A549 (cell line): ENCODE results near the gene SOX18. TPM values are rescaled to one million over a fixed set of nuclear protein-coding genes. Genes with fewer than 3 reads are reported as not detected.
A peak's percentile ranks its signal among the peaks of the same experiment; 100 is the strongest.

Source experiments
- ATAC-seq, 2 experiments: fragments of 200-7000 bp in 1 of 2; fragments of >200 bp in 1 of 2; cut with Nextera tagmentation in 1 of 2; cut with Tn5 transposase in 1 of 2; 3 replicates each; pipeline versions ENCODE4 v1.8.0 to v1.9.1; 2018 to 2020; ENCODE audit warnings: mild to moderate bottlenecking in 1 of 2, moderate library complexity in 1 of 2
- CTCF ChIA-PET: fragments of 300-600 bp; sonication (Branson Sonifier 250); formaldehyde crosslinking; extraction: SDS; loops from one replicate; lab custom pipeline; 2021; ENCODE audit warnings: antibody characterized with exemption, inconsistent platforms; lab: Yijun Ruan, JAX
- POLR2A ChIA-PET: fragments of 350-600 bp; formaldehyde crosslinking; extraction: SDS; loops from one replicate; lab custom pipeline; 2021; ENCODE audit warnings: antibody characterized with exemption, inconsistent platforms; lab: Yijun Ruan, JAX
- DNase-seq, 2 experiments: peaks; one replicate each; pipeline versions ENCODE4 v3.0.0 to v3.0.0-alpha.2; 2011 to 2016; ENCODE audit warnings: low read depth in 1 of 2, low spot score in 1 of 2
- FAIRE-seq: peaks from 2 replicates; lab custom pipeline; 2011; peaks lifted over from hg19 to GRCh38; lab: Jason Lieb, UNC
- H3K27ac ChIP-seq, 2 experiments: fragments of >200 bp; sonication (Bioruptor Twin); formaldehyde crosslinking; 3 replicates each; pipeline ENCODE4 v1.5.1; 2016 to 2017
- H3K4me1 ChIP-seq: fragments of >200 bp; sonication (Bioruptor Twin); formaldehyde crosslinking; 3 replicates; pipeline ENCODE4 v1.6.1; 2016
- H3K4me2 ChIP-seq: fragments of >200 bp; sonication (Bioruptor Twin); formaldehyde crosslinking; 3 replicates; pipeline ENCODE4 v1.6.1; 2016
- H3K4me3 ChIP-seq: fragments of >200 bp; sonication (Bioruptor Twin); formaldehyde crosslinking; 3 replicates; pipeline ENCODE4 v1.5.1; 2016
- H3K9me3 ChIP-seq: fragments of >200 bp; sonication (Bioruptor Twin); formaldehyde crosslinking; 3 replicates; pipeline ENCODE4 v1.6.1; 2016
- BHLHE40 ChIP-seq: IDR thresholded peaks from 2 replicates; pipeline ENCODE4 v1.6.1; 2012; ENCODE audit warnings: low read depth, low read length, inconsistent platforms
- CBX8 ChIP-seq: fragments of 200-600 bp; sonication (generic); IDR thresholded peaks from 2 replicates; pipeline ENCODE4 v1.6.1; 2016
- CHD4 ChIP-seq: fragments of 200-600 bp; sonication (generic); IDR thresholded peaks from 2 replicates; pipeline ENCODE4 v1.6.1; 2016; ENCODE audit warnings: antibody characterized with exemption, mild to moderate bottlenecking, borderline replicate concordance
- FOSB ChIP-seq: fragments of 250-450 bp; sonication (Bioruptor Pico); IDR thresholded peaks from 2 replicates; pipeline ENCODE4 v1.5.0; 2020; ENCODE audit warnings: mild to moderate bottlenecking, moderate library complexity
- FOSL2 ChIP-seq, 2 experiments: fragments of 450-650 bp in 1 of 2; fragments of >200 bp in 1 of 2; sonication (Bioruptor Twin) in 1 of 2; formaldehyde crosslinking; IDR thresholded peaks; 2 replicates each; pipeline versions ENCODE4 v1.5.0 to v1.6.1; 2016 to 2020; ENCODE audit warnings: mild to moderate bottlenecking in 1 of 2, moderate library complexity in 1 of 2
- FOXS1 ChIP-seq: fragments of 250-450 bp; sonication (Bioruptor Pico); IDR thresholded peaks from 2 replicates; pipeline ENCODE4 v1.5.0; 2020; ENCODE audit warnings: mild to moderate bottlenecking, moderate library complexity
- HEYL ChIP-seq: fragments of 250-450 bp; sonication (Bioruptor Pico); IDR thresholded peaks from 2 replicates; pipeline ENCODE4 v1.8.0; 2021; ENCODE audit warnings: mild to moderate bottlenecking, moderate library complexity
- HOXA7 ChIP-seq: fragments of 250-450 bp; sonication (Bioruptor Pico); IDR thresholded peaks from 2 replicates; pipeline ENCODE4 v1.5.0; 2020; ENCODE audit warnings: mild to moderate bottlenecking, moderate library complexity
- HOXB13 ChIP-seq: fragments of 250-450 bp; sonication (Bioruptor Pico); IDR thresholded peaks from 2 replicates; pipeline ENCODE4 v1.5.0; 2020; ENCODE audit warnings: low read depth, mild to moderate bottlenecking, moderate library complexity
- HOXB5 ChIP-seq: fragments of 250-450 bp; sonication (Bioruptor Pico); IDR thresholded peaks from 2 replicates; pipeline ENCODE4 v1.5.0; 2020; ENCODE audit warnings: mild to moderate bottlenecking, moderate library complexity
- JUNB ChIP-seq: fragments of >200 bp; sonication (Bioruptor Twin); formaldehyde crosslinking; IDR thresholded peaks from 2 replicates; pipeline ENCODE4 v1.6.1; 2016
- KDM5A ChIP-seq: fragments of 200-600 bp; sonication (generic); IDR thresholded peaks from 2 replicates; pipeline ENCODE4 v1.6.1; 2016; ENCODE audit warnings: antibody characterized with exemption, mild to moderate bottlenecking
- MAZ ChIP-seq: fragments of 150-350 bp; IDR thresholded peaks from 2 replicates; pipeline ENCODE4 v1.6.1; 2014; ENCODE audit warnings: antibody characterized with exemption, low read depth, low read length, borderline replicate concordance
- NFE2L2 ChIP-seq: fragments of 150-350 bp; conservative IDR thresholded peaks from 2 replicates; pipeline ENCODE4 v1.6.1; 2014; ENCODE audit warnings: low read length
- PHF8 ChIP-seq: fragments of 200-600 bp; sonication (generic); IDR thresholded peaks from 2 replicates; pipeline ENCODE4 v1.6.1; 2016; ENCODE audit warnings: low read depth, mild to moderate bottlenecking, antibody characterized with exemption, moderate library complexity, borderline replicate concordance
- POLR2A ChIP-seq: IDR thresholded peaks from 2 replicates; pipeline ENCODE4 v1.6.1; 2012; ENCODE audit warnings: mild to moderate bottlenecking, low read length
- POLR2AphosphoS2 ChIP-seq: conservative IDR thresholded peaks from 2 replicates; pipeline ENCODE4 v1.6.1; 2012; ENCODE audit warnings: low read length, improper control_type of control experiment, inconsistent platforms
- RARB ChIP-seq: fragments of 250-450 bp; sonication (Bioruptor Pico); IDR thresholded peaks from 2 replicates; pipeline ENCODE4 v1.8.0; 2021; ENCODE audit warnings: mild to moderate bottlenecking, moderate library complexity
- SMC3 ChIP-seq: fragments of >200 bp; sonication (Bioruptor Twin); formaldehyde crosslinking; IDR thresholded peaks from 3 replicates; pipeline ENCODE4 v1.6.1; 2018; ENCODE audit warnings: inconsistent platforms
- TFCP2L1 ChIP-seq: fragments of 250-450 bp; sonication (Bioruptor Pico); IDR thresholded peaks from 2 replicates; pipeline ENCODE4 v1.5.0; 2021; ENCODE audit warnings: mild to moderate bottlenecking
- TP53 ChIP-seq: fragments of 250-450 bp; sonication (Bioruptor Pico); IDR thresholded peaks from 2 replicates; pipeline ENCODE4 v1.5.0; 2021; ENCODE audit warnings: mild to moderate bottlenecking, moderate library complexity
- ZNF302 ChIP-seq: fragments of 250-450 bp; sonication (Bioruptor Pico); IDR thresholded peaks from 2 replicates; pipeline ENCODE4 v1.9.0; 2021; ENCODE audit warnings: inconsistent platforms, mild to moderate bottlenecking, moderate library complexity
- WGBS: methylation state at CpG from one replicate; pipeline ENCODE4 v1.1.6; 2017; ENCODE audit errors: missing lambda C conversion rate; 5-methylcytosine and 5-hydroxymethylcytosine counted together
- polyA plus RNA-seq, 4 experiments: library from polyadenylated mRNA; depleted of rRNA in 3 of 4; stranded (reverse); fragments of >200 nt; fragmentation: RNase III in 1 of 4; extraction: RNeasy Plus Mini Kit Qiagen cat#74134 plus additional on column Dnase treatment in 1 of 4; gene quantifications; 2 replicates in 3 of 4; 3 replicates in 1 of 4; pipeline ENCODE4 v1.2.3, GENCODE V29; 2011 to 2017
- TF ChIP-seq, protein P1 (sequence below): IDR thresholded peaks from 2 replicates; pipeline ENCODE4 v1.6.1; 2012
- TF ChIP-seq, protein P2 (sequence below): fragments of 200-600 bp; sonication (generic); IDR thresholded peaks from 2 replicates; pipeline ENCODE4 v1.6.1; 2016; ENCODE audit warnings: antibody characterized with exemption, mild to moderate bottlenecking, moderate library complexity
- TF ChIP-seq, protein P3 (sequence below): fragments of >200 bp; sonication (Bioruptor Twin); formaldehyde crosslinking; IDR thresholded peaks from 2 replicates; pipeline ENCODE4 v1.6.1; 2016
- TF ChIP-seq, protein P4 (sequence below): fragments of 250-450 bp; sonication (Bioruptor Pico); IDR thresholded peaks from 2 replicates; pipeline ENCODE4 v1.5.0; 2021; ENCODE audit warnings: mild to moderate bottlenecking, moderate library complexity, borderline replicate concordance

SOX18 gene
- polyA plus RNA-seq, 2 of the 4 experiments (the other 2 are of a cell fraction), result 0.19 to 1.4 TPM

DNA sequence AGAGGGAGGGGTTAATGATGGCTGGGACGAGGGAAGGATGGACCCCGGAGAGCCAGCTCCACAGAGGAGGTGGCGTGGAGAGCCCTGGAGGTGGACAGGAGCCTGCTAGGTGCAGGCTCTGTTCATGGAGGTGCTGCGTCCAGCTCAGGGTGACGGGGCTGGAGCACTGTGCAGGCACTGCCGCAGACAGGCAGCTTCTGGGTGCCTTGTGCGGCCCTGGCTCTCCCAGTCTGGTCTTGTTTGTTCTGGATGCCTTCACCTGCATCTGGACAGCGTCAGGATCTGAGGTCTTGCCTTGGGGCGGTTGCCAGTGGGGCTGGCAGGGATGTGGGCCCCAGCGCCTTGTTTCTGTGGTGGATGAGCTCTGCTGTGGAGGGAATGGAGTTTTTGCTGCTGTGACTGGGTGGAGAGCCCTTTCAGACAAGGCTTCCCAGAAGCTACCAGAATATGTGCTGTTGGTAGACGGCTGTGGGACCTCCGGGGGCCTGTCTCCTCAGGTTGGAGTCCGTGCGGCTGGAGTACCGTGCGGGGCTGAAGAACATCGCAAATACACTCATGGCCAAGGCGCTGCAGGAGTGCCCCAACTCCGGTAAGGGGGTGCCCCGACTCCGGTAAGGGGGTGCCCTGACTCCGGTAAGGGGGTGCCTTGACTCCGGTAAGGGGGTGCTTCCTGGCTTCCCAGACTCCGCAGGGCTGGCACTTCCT lies 21.3 kb downstream of the SOX18 start:
- TF ChIP-seq MAZ, result no peak
- TF ChIP-seq KDM5A, result no peak
- no peak for TF ChIP-seq HOXA7 (CRISPR knock-in tag)
- no peak for TF ChIP-seq TP53 (CRISPR knock-in tag)
- no peak for TF ChIP-seq SMC3
- TF ChIP-seq POLR2AphosphoS2, result no peak
- no peak for TF ChIP-seq TFCP2L1
- TF ChIP-seq PHF8, result no peak
- TF ChIP-seq POLR2A, result no peak
- TF ChIP-seq FOSL2 (IDR thresholded peaks at IDR 0.05), result no peak
- TF ChIP-seq FOSL2 (CRISPR knock-in tag; IDR thresholded peaks at IDR 0.05), result no peak
- TF ChIP-seq, protein P1, sequence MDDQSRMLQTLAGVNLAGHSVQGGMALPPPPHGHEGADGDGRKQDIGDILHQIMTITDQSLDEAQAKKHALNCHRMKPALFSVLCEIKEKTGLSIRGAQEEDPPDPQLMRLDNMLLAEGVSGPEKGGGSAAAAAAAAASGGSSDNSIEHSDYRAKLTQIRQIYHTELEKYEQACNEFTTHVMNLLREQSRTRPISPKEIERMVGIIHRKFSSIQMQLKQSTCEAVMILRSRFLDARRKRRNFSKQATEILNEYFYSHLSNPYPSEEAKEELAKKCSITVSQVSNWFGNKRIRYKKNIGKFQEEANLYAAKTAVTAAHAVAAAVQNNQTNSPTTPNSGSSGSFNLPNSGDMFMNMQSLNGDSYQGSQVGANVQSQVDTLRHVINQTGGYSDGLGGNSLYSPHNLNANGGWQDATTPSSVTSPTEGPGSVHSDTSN, result no peak
- no peak for TF ChIP-seq CHD4
- no peak for TF ChIP-seq HEYL (CRISPR knock-in tag)
- TF ChIP-seq, protein P2, sequence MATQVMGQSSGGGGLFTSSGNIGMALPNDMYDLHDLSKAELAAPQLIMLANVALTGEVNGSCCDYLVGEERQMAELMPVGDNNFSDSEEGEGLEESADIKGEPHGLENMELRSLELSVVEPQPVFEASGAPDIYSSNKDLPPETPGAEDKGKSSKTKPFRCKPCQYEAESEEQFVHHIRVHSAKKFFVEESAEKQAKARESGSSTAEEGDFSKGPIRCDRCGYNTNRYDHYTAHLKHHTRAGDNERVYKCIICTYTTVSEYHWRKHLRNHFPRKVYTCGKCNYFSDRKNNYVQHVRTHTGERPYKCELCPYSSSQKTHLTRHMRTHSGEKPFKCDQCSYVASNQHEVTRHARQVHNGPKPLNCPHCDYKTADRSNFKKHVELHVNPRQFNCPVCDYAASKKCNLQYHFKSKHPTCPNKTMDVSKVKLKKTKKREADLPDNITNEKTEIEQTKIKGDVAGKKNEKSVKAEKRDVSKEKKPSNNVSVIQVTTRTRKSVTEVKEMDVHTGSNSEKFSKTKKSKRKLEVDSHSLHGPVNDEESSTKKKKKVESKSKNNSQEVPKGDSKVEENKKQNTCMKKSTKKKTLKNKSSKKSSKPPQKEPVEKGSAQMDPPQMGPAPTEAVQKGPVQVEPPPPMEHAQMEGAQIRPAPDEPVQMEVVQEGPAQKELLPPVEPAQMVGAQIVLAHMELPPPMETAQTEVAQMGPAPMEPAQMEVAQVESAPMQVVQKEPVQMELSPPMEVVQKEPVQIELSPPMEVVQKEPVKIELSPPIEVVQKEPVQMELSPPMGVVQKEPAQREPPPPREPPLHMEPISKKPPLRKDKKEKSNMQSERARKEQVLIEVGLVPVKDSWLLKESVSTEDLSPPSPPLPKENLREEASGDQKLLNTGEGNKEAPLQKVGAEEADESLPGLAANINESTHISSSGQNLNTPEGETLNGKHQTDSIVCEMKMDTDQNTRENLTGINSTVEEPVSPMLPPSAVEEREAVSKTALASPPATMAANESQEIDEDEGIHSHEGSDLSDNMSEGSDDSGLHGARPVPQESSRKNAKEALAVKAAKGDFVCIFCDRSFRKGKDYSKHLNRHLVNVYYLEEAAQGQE, result no peak
- no peak for TF ChIP-seq FOXS1 (CRISPR knock-in tag)
- TF ChIP-seq JUNB, result no peak
- TF ChIP-seq, protein P3, sequence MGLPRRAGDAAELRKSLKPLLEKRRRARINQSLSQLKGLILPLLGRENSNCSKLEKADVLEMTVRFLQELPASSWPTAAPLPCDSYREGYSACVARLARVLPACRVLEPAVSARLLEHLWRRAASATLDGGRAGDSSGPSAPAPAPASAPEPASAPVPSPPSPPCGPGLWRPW, result no peak
- DNase-seq (no peak), FAIRE-seq (no peak), ATAC-seq (0 out of 6 replicates have a peak, but pooled peaks of 1 of the 2 experiments have one; percentile 8)
- H3K9me3 ChIP-seq, result no peaks in the 10 kb centered on the region
- POLR2A ChIA-PET, result no interaction called here
- no peak overlapping the region for H3K27ac ChIP-seq
- CTCF ChIA-PET, result interaction anchor here (0.6 to 5.0 kb wide), 6 partner anchors 11 to 830 kb away, joined by 3 to 71 read pairs (median 4); no protein-coding TSS in a partner anchor
- WGBS, result 86% methylated on average over 24 of the region's 24 CpGs
- no peak overlapping the region for H3K4me3 ChIP-seq
- no peak overlapping the region for H3K4me2 ChIP-seq
- H3K4me1 ChIP-seq, result no peaks in the 10 kb centered on the region

DNA sequence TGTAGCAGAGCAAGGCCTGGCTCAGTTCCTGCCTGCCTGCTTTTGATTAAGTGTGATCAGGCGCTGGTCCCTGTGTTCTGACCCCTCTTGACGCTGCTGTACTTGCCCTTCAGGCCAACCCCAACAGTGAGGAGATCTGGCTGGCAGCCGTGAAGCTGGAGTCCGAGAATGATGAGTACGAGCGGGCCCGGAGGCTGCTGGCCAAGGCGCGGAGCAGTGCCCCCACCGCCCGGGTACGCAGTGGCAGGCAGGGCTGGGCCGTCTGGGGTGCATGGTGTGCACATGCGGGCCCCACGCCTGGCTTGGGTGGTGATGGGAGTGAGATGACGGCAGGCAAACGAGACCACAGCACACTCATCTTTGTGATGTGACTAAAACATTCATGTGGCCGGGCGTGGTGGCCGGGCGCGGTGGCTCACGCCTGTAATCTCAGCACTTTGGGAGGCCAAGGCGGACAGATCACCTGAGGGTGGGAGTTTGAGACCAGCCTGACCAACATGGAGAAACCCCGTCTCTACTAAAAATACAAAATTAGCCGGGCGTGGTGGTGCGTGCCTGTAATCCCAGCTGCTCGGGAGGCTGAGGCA lies 23.5 kb downstream of the SOX18 start:
- WGBS, result 90% methylated on average over 29 of the region's 29 CpGs
- no peaks in the 10 kb centered on the region for H3K9me3 ChIP-seq
- no peaks in the 10 kb centered on the region for H3K4me1 ChIP-seq
- FAIRE-seq, result no peak
- ChIA-PET POLR2A (no interaction called here), CTCF (interaction anchor here (1.5 to 5.0 kb wide), 2 partner anchors 13 to 45 kb away, joined by 3 to 71 read pairs; partner anchors contain the start of gene PRPF6)
- H3K4me3 ChIP-seq, result no peak overlapping the region
- no peak overlapping the region for H3K4me2 ChIP-seq
- no peak for ATAC-seq
- H3K27ac ChIP-seq, result no peak overlapping the region
- no peak for DNase-seq
- TF ChIP-seq FOSB (CRISPR knock-in tag) (no peak), ZNF302 (CRISPR knock-in tag) (no peak), HOXB5 (CRISPR knock-in tag) (no peak), RARB (CRISPR knock-in tag) (no peak), TP53 (CRISPR knock-in tag) (no peak), BHLHE40 (no peak), NFE2L2 (no peak), CBX8 (no peak), HOXB13 (CRISPR knock-in tag) (no peak)
- TF ChIP-seq, protein P2, result no peak
- TF ChIP-seq, protein P3, result no peak
- TF ChIP-seq, protein P4, sequence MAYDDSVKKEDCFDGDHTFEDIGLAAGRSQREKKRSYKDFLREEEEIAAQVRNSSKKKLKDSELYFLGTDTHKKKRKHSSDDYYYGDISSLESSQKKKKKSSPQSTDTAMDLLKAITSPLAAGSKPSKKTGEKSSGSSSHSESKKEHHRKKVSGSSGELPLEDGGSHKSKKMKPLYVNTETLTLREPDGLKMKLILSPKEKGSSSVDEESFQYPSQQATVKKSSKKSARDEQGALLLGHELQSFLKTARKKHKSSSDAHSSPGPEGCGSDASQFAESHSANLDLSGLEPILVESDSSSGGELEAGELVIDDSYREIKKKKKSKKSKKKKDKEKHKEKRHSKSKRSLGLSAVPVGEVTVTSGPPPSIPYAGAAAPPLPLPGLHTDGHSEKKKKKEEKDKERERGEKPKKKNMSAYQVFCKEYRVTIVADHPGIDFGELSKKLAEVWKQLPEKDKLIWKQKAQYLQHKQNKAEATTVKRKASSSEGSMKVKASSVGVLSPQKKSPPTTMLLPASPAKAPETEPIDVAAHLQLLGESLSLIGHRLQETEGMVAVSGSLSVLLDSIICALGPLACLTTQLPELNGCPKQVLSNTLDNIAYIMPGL (CRISPR knock-in tag), result no peak
